HFF-Myc (cell line): ENCODE data around the gene FHIT.
A peak's percentile ranks its signal among the peaks of the same experiment; 100 is the strongest.
"Not testable (repeated sequence)": the region's sequence is repeated elsewhere in the genome, so short reads cannot be mapped to it uniquely, and the experiment has no call there.

ENCODE experiments used
- DNase-seq: peaks from one replicate; pipeline ENCODE4 v3.0.0-alpha.2; 2011; ENCODE audit warnings: low read depth; ENCODE audit errors: extremely low read depth
- H3K4me3 ChIP-seq: replicated peaks from 2 replicates; pipeline ENCODE4 v1.5.1; 2011; ENCODE audit warnings: low read depth, mild to moderate bottlenecking, control low read depth, low read length
- CTCF ChIP-seq: IDR thresholded peaks from 2 replicates; pipeline ENCODE4 v1.5.1; 2012; ENCODE audit warnings: mild to moderate bottlenecking, low read depth, low read length, control low read depth; ENCODE audit errors: missing control alignments

Gene FHIT

DNA sequence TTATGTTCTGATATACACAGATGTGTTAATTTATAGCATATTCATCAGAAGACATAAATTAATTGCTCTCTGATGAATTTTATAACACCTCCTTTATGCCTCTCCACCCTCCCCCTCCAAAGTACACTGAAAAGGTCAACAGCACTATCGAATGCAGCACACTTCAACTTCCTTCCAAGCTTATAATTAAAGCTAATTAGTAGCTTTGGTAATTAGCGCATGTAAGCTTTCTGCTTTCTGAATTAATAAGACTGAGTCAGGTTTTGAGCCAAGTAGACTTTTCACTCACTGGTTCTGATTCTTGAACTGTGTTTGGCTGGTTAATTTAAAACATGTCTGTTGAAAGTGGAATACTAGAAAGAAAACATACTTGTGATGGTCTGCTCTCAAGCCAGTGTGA is 1440.6 kb downstream of the FHIT start:
- TF ChIP-seq CTCF, result no peak
- no peak overlapping the region for H3K4me3 ChIP-seq
- no peak for DNase-seq

GRCh38 chr3:59809710-59810444 is 1441.4 kb downstream of the FHIT start:
- DNase-seq, result peak; percentile 37
- no peak overlapping the region for H3K4me3 ChIP-seq
- TF ChIP-seq CTCF, result peak; percentile 49

GRCh38 chr3:59809016-59809415 is 1442.2 kb downstream of the FHIT start:
- no peak overlapping the region for H3K4me3 ChIP-seq
- no peak for TF ChIP-seq CTCF
- DNase-seq, result peak; percentile 51

GRCh38 chr3:59808446-59808845 is 1442.8 kb downstream of the FHIT start:
- TF ChIP-seq CTCF, result no peak
- no peak overlapping the region for H3K4me3 ChIP-seq
- no peak for DNase-seq

DNA sequence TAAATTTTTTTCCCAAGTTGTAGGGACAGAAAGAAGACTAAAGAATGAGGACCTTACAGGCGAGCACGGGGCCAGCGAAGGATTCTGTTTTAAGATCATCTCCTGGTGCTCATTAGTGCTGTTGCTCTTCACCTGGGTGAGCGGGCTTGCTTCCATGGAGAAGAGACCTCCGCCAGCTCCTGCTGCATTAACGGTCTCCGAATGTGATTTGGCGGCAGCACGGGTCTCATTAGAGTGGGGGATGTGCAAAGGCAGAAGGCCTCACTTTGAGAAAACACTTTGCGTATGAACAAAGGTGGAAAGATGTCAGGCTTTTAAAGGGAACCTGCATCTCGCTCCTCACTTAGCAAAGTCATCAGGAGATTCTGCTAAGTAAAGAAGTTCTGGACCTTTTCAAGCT is 1448.0 kb downstream of the FHIT start:
- no peak overlapping the region for H3K4me3 ChIP-seq
- no peak for TF ChIP-seq CTCF
- no peak for DNase-seq

GRCh38 chr3:59802453-59802852 is 1448.8 kb downstream of the FHIT start:
- DNase-seq, result not testable (repeated sequence)

GRCh38 chr3:59802045-59802444 is 1449.2 kb downstream of the FHIT start:
- no peak for TF ChIP-seq CTCF
- no peak for DNase-seq
- no peak overlapping the region for H3K4me3 ChIP-seq

More at GRCh38 chr3:59802453-59802852, 1448.8 kb downstream of the FHIT start:
- H3K4me3 ChIP-seq, result not testable (repeated sequence)
